AG10803 (cell line): ENCODE measurements around the gene TPMT.

Experiments used
- DNase-seq: peaks from one replicate; pipeline ENCODE4 v3.0.0; 2010; ENCODE audit warnings: low read depth
- H3K4me3 ChIP-seq: 2 replicates; pipeline ENCODE4 v1.5.1; 2011; ENCODE audit warnings: mild to moderate bottlenecking, low read length, control low read depth
- CTCF ChIP-seq: conservative IDR thresholded peaks from 2 replicates; pipeline ENCODE4 v1.5.1; 2011; ENCODE audit warnings: mild to moderate bottlenecking, low read length, control low read depth, inconsistent platforms

TPMT gene

GRCh38 chr6:18171871-18172270 lies 17.0 kb upstream of the TPMT start:
- DNase-seq, result peak; percentile 53
- no peak overlapping the region; the same call in 1 of the 2 replicates for H3K4me3 ChIP-seq
- TF ChIP-seq CTCF, result no peak

DNA sequence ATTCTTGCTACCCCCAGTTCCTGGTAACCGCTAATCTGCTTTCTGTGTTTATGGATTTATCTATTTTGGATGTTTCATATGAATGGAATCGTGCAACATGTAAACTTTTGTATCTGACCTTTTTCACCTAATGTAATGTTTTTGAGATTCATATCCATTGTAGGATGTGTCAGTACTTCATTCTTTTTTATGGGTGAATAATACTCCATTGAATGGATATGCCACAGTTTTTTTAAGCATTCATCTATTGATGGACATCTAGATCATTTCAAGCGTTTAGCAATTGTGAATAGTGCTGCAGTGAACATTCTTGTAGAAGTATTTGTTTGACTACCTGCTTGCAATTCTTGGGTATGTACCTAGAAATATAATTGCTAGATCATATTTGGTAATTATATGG lies 13.4 kb upstream of the TPMT start:
- no peak for TF ChIP-seq CTCF
- DNase-seq, result no peak
- no peak overlapping the region for H3K4me3 ChIP-seq

GRCh38 chr6:18166312-18167036 lies 11.6 kb upstream of the TPMT start:
- no peak overlapping the region for H3K4me3 ChIP-seq
- peak; percentile 29 for DNase-seq
- 0 out of 2 replicates have a peak, but pooled peaks have one; percentile 4 for TF ChIP-seq CTCF

GRCh38 chr6:18165751-18166150 lies 10.9 kb upstream of the TPMT start:
- no peak overlapping the region for H3K4me3 ChIP-seq
- TF ChIP-seq CTCF, result no peak
- peak; percentile 19 for DNase-seq

- TF ChIP-seq CTCF, result no peak
- no peak overlapping the region for H3K4me3 ChIP-seq
- DNase-seq, result no peak
These were observed 7.5 kb upstream of the TPMT start for GRCh38 chr6:18162401-18162800.

DNA sequence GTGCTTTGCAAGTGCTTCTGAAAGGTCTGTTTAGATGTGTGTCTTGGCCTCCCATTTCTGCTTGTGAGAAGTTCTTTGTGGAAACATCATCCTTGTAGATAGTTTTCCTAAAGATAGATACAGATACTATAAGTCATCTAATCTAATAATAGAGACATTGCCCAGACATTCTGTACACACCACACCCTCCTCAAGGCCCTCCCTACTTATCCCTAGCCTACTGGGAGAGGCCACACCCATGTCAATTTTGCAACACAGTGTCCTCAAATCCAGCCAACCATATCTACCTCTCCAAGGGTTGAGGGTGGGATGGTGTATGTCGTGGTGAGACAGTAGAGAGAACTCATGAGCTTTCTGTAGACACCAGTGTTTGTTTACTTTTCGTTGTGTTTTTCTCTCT lies 6.6 kb upstream of the TPMT start:
- no peak for DNase-seq
- TF ChIP-seq CTCF, result no peak
- H3K4me3 ChIP-seq, result no peak overlapping the region

GRCh38 chr6:18160911-18161310 lies 6.0 kb upstream of the TPMT start:
- no peak overlapping the region for H3K4me3 ChIP-seq
- TF ChIP-seq CTCF, result no peak
- peak; percentile 23 for DNase-seq
